IMR-90 (cell line): ENCODE data around the gene CDK2AP2. TPM values are rescaled to one million over a fixed set of nuclear protein-coding genes. Genes with fewer than 3 reads are reported as not detected.

Source experiments
- ATAC-seq: fragments of 200-7000 bp; cut with Tn5 transposase; 2 replicates; pipeline ENCODE4 v1.9.1; 2020; ENCODE audit warnings: low read depth, mild to moderate bottlenecking, moderate library complexity
- BruUV-seq: library from RNA; stranded (reverse); fragments of 400-500 nt; replicated peaks from 2 replicates; lab custom pipeline; 2021; lab: Mats Ljungman, UMichigan
- CTCF ChIA-PET: fragments of 300-600 bp; formaldehyde crosslinking; extraction: SDS; loops from one replicate; lab custom pipeline; 2021; ENCODE audit warnings: antibody characterized with exemption; lab: Yijun Ruan, JAX
- POLR2A ChIA-PET: fragments of 300-600 bp; sonication (Branson Sonifier 250); formaldehyde crosslinking; loops from one replicate; lab custom pipeline; 2022; ENCODE audit warnings: antibody characterized with exemption; ENCODE audit not compliant: unreplicated experiment; lab: Charles Lee
- DNase-seq: peaks from one replicate; pipeline ENCODE4 v3.0.0; 2013
- H2AFZ ChIP-seq: replicated peaks from 2 replicates; pipeline ENCODE3; 2013; ENCODE audit warnings: low read length, mild to moderate bottlenecking; ENCODE audit not compliant: poor library complexity
- H2AK5ac ChIP-seq: 2 replicates; pipeline ENCODE4 v1.6.1; 2013; ENCODE audit warnings: low read depth, low read length, inconsistent platforms
- H2AK9ac ChIP-seq: replicated peaks from 2 replicates; pipeline ENCODE3; 2013; ENCODE audit warnings: mild to moderate bottlenecking, low read depth, low read length, moderate library complexity; ENCODE audit not compliant: poor library complexity
- H2BK120ac ChIP-seq: 2 replicates; pipeline ENCODE4 v1.6.1; 2013; ENCODE audit warnings: low read depth, low read length, inconsistent platforms
- H2BK15ac ChIP-seq: 3 replicates; pipeline ENCODE4 v1.6.1; 2013; ENCODE audit warnings: low read depth, low read length, inconsistent platforms
- H2BK20ac ChIP-seq: 2 replicates; pipeline ENCODE4 v1.6.1; 2013; ENCODE audit warnings: low read depth, mild to moderate bottlenecking, inconsistent platforms, low read length, moderate library complexity
- H2BK5ac ChIP-seq: 2 replicates; pipeline ENCODE4 v1.6.1; 2013; ENCODE audit warnings: mild to moderate bottlenecking, low read depth, low read length, inconsistent platforms; ENCODE audit not compliant: poor library complexity, severe bottlenecking
- H3K14ac ChIP-seq: replicated peaks from 2 replicates; pipeline ENCODE4 v1.6.1; 2013; ENCODE audit warnings: low read depth, low read length, inconsistent platforms
- H3K18ac ChIP-seq: 2 replicates; pipeline ENCODE4 v1.6.1; 2013; ENCODE audit warnings: low read depth, low read length, control low read depth
- H3K23ac ChIP-seq: 2 replicates; pipeline ENCODE4 v1.6.1; 2013; ENCODE audit warnings: low read depth, low read length, inconsistent platforms
- H3K27ac ChIP-seq: 2 replicates; pipeline ENCODE4 v1.5.1; 2013; ENCODE audit warnings: mild to moderate bottlenecking, control low read depth, low read length; ENCODE audit not compliant: insufficient read depth
- H3K27me3 ChIP-seq: 2 replicates; pipeline ENCODE4 v1.6.1; 2013; ENCODE audit warnings: low read length; ENCODE audit not compliant: control insufficient read depth, insufficient read depth
- H3K36me3 ChIP-seq: 2 replicates; pipeline ENCODE4 v1.6.1; 2013; ENCODE audit warnings: low read length, mixed read lengths; ENCODE audit not compliant: control insufficient read depth, insufficient read depth
- H3K4ac ChIP-seq: 2 replicates; pipeline ENCODE4 v1.6.1; 2013; ENCODE audit warnings: low read depth, low read length, inconsistent platforms
- H3K4me1 ChIP-seq: 2 replicates; pipeline ENCODE4 v1.6.1; 2013; ENCODE audit warnings: low read length, mixed read lengths; ENCODE audit not compliant: control insufficient read depth, insufficient read depth
- H3K4me2 ChIP-seq: 2 replicates; pipeline ENCODE4 v1.6.1; 2013; ENCODE audit warnings: low read depth, mild to moderate bottlenecking, control low read depth, low read length, moderate library complexity
- H3K4me3 ChIP-seq: 2 replicates; pipeline ENCODE4 v1.5.1; 2013; ENCODE audit warnings: low read depth, mild to moderate bottlenecking, control low read depth, low read length, moderate library complexity; ENCODE audit not compliant: insufficient read depth
- H3K56ac ChIP-seq: 2 replicates; pipeline ENCODE4 v1.6.1; 2013; ENCODE audit warnings: low read length, inconsistent platforms; ENCODE audit not compliant: insufficient read depth; ENCODE audit errors: extremely low read depth
- H3K79me1 ChIP-seq, 2 experiments: 2 replicates each; pipeline ENCODE4 v1.6.1; 2013; ENCODE audit warnings: low read length in 2 of 2, inconsistent platforms in 1 of 2, low read depth in 1 of 2
- H3K9ac ChIP-seq: 2 replicates; pipeline ENCODE4 v1.6.1; 2013; ENCODE audit warnings: low read depth, low read length, control low read depth
- H3K9me1 ChIP-seq: 2 replicates; pipeline ENCODE4 v1.6.1; 2013; ENCODE audit warnings: low read length, inconsistent platforms; ENCODE audit not compliant: insufficient read depth
- H3K9me3 ChIP-seq: 2 replicates; pipeline ENCODE4 v1.6.1; 2013; ENCODE audit warnings: low read length; ENCODE audit not compliant: control insufficient read depth, insufficient read depth
- H4K20me1 ChIP-seq: 2 replicates; pipeline ENCODE4 v1.6.1; 2013; ENCODE audit warnings: low read length, inconsistent platforms; ENCODE audit not compliant: insufficient read depth
- H4K5ac ChIP-seq: 2 replicates; pipeline ENCODE4 v1.6.1; 2013; ENCODE audit warnings: mild to moderate bottlenecking, low read depth, low read length, control low read depth
- H4K8ac ChIP-seq, 2 experiments: 2 replicates each; pipeline ENCODE4 v1.6.1; 2013; ENCODE audit warnings: low read depth in 2 of 2, low read length in 2 of 2, control low read depth in 1 of 2, inconsistent platforms in 1 of 2
- H4K91ac ChIP-seq: 2 replicates; pipeline ENCODE4 v1.6.1; 2013; ENCODE audit warnings: low read depth, low read length, inconsistent platforms; ENCODE audit not compliant: insufficient read depth
- BHLHE40 ChIP-seq: fragments of 150-350 bp; IDR thresholded peaks from 2 replicates; pipeline ENCODE4 v1.6.1; 2016; ENCODE audit warnings: mild to moderate bottlenecking, low read depth, low read length
- CHD1 ChIP-seq: IDR thresholded peaks from 2 replicates; pipeline ENCODE4 v1.6.1; 2012; ENCODE audit warnings: low read depth, low read length, improper control_type of control experiment
- CTCF ChIP-seq: conservative IDR thresholded peaks from 2 replicates; pipeline ENCODE4 v1.5.1; 2012; ENCODE audit warnings: mild to moderate bottlenecking, low read depth, low read length, improper control_type of control experiment
- ELK1 ChIP-seq: fragments of 150-350 bp; IDR thresholded peaks from 2 replicates; pipeline ENCODE4 v1.6.1; 2016; ENCODE audit warnings: low read depth, mild to moderate bottlenecking, low read length, moderate library complexity, borderline replicate concordance
- FOS ChIP-seq: fragments of 150-350 bp; IDR thresholded peaks from 2 replicates; pipeline ENCODE4 v1.6.1; 2016; ENCODE audit warnings: low read depth, low read length
- MAFK ChIP-seq: IDR thresholded peaks from 2 replicates; pipeline ENCODE4 v1.6.1; 2012; ENCODE audit warnings: low read depth, low read length, improper control_type of control experiment
- MAZ ChIP-seq: IDR thresholded peaks from 2 replicates; pipeline ENCODE4 v1.6.1; 2012; ENCODE audit warnings: low read depth, mild to moderate bottlenecking, low read length, improper control_type of control experiment, moderate library complexity, borderline replicate concordance
- MXI1 ChIP-seq: IDR thresholded peaks from 2 replicates; pipeline ENCODE4 v1.6.1; 2012; ENCODE audit warnings: low read depth, mild to moderate bottlenecking, low read length, moderate library complexity, borderline replicate concordance
- NFE2L2 ChIP-seq: fragments of 150-350 bp; IDR thresholded peaks from 2 replicates; pipeline ENCODE4 v1.6.1; 2016; ENCODE audit warnings: low read depth, mild to moderate bottlenecking, low read length
- POLR2A ChIP-seq: IDR thresholded peaks from 2 replicates; pipeline ENCODE4 v1.6.1; 2012; ENCODE audit warnings: mild to moderate bottlenecking, low read depth, low read length
- RAD21 ChIP-seq: IDR thresholded peaks from 2 replicates; pipeline ENCODE4 v1.6.1; 2012; ENCODE audit warnings: low read length, improper control_type of control experiment
- RCOR1 ChIP-seq: IDR thresholded peaks from 2 replicates; pipeline ENCODE4 v1.6.1; 2012; ENCODE audit warnings: mild to moderate bottlenecking, low read length, improper control_type of control experiment; ENCODE audit not compliant: insufficient replicate concordance
- RFX5 ChIP-seq: IDR thresholded peaks from 2 replicates; pipeline ENCODE4 v1.8.0; 2012; ENCODE audit warnings: low read depth, mild to moderate bottlenecking, low read length, moderate library complexity
- SMC3 ChIP-seq: fragments of 150-350 bp; IDR thresholded peaks from 2 replicates; pipeline ENCODE4 v1.6.1; 2016; ENCODE audit warnings: low read depth, mild to moderate bottlenecking, antibody characterized with exemption, low read length, moderate library complexity
- WGBS, 2 experiments: methylation state at CpG; one replicate each; pipeline versions ENCODE4 v1.1.5 to v1.1.7; 2013; ENCODE audit warnings: missing lambda C conversion rate in 2 of 2; ENCODE audit not compliant: insufficient read length in 1 of 2; ENCODE audit errors: extremely low coverage in 2 of 2; 5-methylcytosine and 5-hydroxymethylcytosine counted together
- dilution Hi-C: fragments of 300-500 bp; cut with HindIII; formaldehyde crosslinking; loops from one replicate; pipeline ENCODE4 v1.14.3; 2018; ENCODE audit warnings: low sequenced_read_pairs; ENCODE audit not compliant: unreplicated experiment
- in situ Hi-C: fragments of 300-500 bp; cut with MboI; formaldehyde crosslinking; loops from 3 replicates; pipeline ENCODE4 v1.14.3; 2019; ENCODE audit warnings: low sequenced_read_pairs, inconsistent platforms, mixed read lengths
- intact Hi-C: fragments of 100-400 bp; cut with micrococcal nuclease; formaldehyde crosslinking; loops from 2 replicates; pipeline ENCODE4 v1.10.0; 2022
- polyA plus RNA-seq, 3 experiments: library from polyadenylated mRNA; depleted of rRNA; stranded (reverse); fragments of >200 nt; gene quantifications; 2 replicates each; pipeline ENCODE4 v1.2.3, GENCODE V29; 2012; ENCODE audit warnings: low replicate concordance in 1 of 3
- total RNA-seq: library from RNA; depleted of rRNA; stranded (reverse); fragments of >200 nt; gene quantifications from 2 replicates; pipeline ENCODE4 v1.2.3, GENCODE V29; 2012

Gene CDK2AP2
- total and polyA plus RNA-seq, 2 of the 4 experiments (the other 2 are of a cell fraction), result 8.1 to 44.7 TPM

- no peak overlapping the region for H2AK9ac ChIP-seq
- no peak overlapping the region for H4K8ac ChIP-seq
- H3K4me1 ChIP-seq, result peaks cover 3% of the 10 kb centered on the region; the same call in 1 of the 2 replicates
- H3K18ac ChIP-seq, result no peak overlapping the region
- peaks cover 4 to 27% of the 10 kb centered on the region in 2 experiments; a peak in 3 of 4 replicates for H3K79me1 ChIP-seq
- H2BK5ac ChIP-seq, result no peak overlapping the region
- no peak overlapping the region for H3K4me2 ChIP-seq
- no peak for DNase-seq
- H3K4me3 ChIP-seq, result no peak overlapping the region
- WGBS, 2 experiments, result 97% methylated on average over 8 of the region's 26 CpGs; no CpG with 5 or more reads in 1 of the 2 experiments
- no peaks in the 10 kb centered on the region for H4K20me1 ChIP-seq
- no peak overlapping the region for H4K91ac ChIP-seq
- no peak overlapping the region for H3K9ac ChIP-seq
- no peak for ATAC-seq
- H3K27ac ChIP-seq, result no peak overlapping the region
- dilution Hi-C loops, result no loop called here
- H2BK120ac ChIP-seq, result no peak overlapping the region
- no peak overlapping the region for H3K23ac ChIP-seq
- peaks cover 26% of the 10 kb centered on the region for H3K36me3 ChIP-seq
- no peak overlapping the region for H2BK20ac ChIP-seq
- H2AK5ac ChIP-seq, result no peak overlapping the region
- no peak overlapping the region for H3K56ac ChIP-seq
- no peak overlapping the region for H4K5ac ChIP-seq
- H3K4ac ChIP-seq, result no peak overlapping the region
- CTCF ChIA-PET, result no interaction called here
- intact Hi-C loops, result no loop called here
- H2AFZ ChIP-seq, result no peak overlapping the region
- H3K9me1 ChIP-seq, result peaks cover 4% of the 10 kb centered on the region
- TF ChIP-seq RCOR1, result no peak
- TF ChIP-seq CTCF, result no peak
- no peak for TF ChIP-seq CHD1
- TF ChIP-seq POLR2A, result no peak
- no peak for TF ChIP-seq BHLHE40
- TF ChIP-seq ELK1, result no peak
- no peak for TF ChIP-seq MXI1
- no peak for TF ChIP-seq SMC3
- TF ChIP-seq RFX5, result no peak
- TF ChIP-seq NFE2L2, result no peak
- TF ChIP-seq MAZ, result no peak
- no peak for TF ChIP-seq RAD21
- TF ChIP-seq FOS, result no peak
- TF ChIP-seq MAFK, result no peak
- H2BK15ac ChIP-seq, result no peak overlapping the region
- H3K14ac ChIP-seq, result no peak overlapping the region
- no peaks in the 10 kb centered on the region for H3K27me3 ChIP-seq
- in situ Hi-C loops, result no loop called here
- no peaks in the 10 kb centered on the region for H3K9me3 ChIP-seq
- POLR2A ChIA-PET, result no interaction called here
- no TSS peak for BruUV-seq
Observed at GRCh38 chr11:67499808-67500483, 8.0 kb downstream of the CDK2AP2 start.
